ENCODE data around the gene SYCE1.
"Not testable (repeated sequence)": the region's sequence is repeated elsewhere in the genome, so short reads cannot be mapped to it uniquely, and the experiment has no call there.

SYCE1 gene

DNA sequence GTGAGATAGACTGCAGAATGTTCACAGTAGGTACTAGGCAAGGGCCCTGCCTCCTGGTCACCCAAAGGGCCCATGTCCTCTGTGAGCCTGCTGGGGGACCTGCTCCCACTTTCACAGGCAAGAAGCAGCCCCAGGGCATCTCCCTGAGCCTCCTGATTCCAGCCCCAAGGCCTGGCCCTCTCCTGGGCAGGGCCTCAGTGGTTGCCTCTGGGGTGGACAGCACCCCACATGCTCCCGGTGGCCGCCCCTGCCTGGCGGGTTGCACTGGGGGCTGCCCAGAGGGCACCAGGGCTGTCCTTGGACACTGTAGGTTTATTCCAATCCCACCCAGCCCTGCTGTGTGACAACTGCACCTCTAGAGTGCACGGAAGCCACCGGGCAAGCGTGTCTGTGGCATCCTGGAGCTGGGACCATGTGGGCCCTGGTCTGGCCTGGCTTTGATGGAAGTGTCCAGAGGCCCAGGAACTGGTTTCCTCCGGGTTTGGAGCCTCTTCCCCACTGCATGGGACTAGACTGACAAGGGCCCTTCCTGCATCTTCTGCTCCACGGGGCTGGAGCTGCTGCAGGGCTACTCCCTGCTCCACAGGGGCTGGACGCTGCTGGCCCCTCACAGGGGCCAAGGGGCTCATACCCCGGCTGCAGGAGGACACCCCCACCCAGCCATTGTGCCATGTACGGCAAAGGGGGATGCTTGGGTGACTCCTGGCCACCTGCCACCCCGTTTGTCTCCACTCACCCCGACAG, 25.0 kb upstream of the SYCE1 start:
- no peak overlapping the region for H3K4me3 ChIP-seq (ENCODE audit: low read depth, low read length)
- peaks cover 76% of the 10 kb centered on the region for H3K9me3 ChIP-seq (ENCODE audit: control insufficient read depth, insufficient read depth, low read length)
- no peak overlapping the region for H3K9ac ChIP-seq (ENCODE audit: low read depth, low read length)
- no peaks in the 10 kb centered on the region for H3K27me3 ChIP-seq (ENCODE audit: control insufficient read depth, insufficient read depth, low read length)
- no peak overlapping the region for H3K27ac ChIP-seq (ENCODE audit: low read depth, low read length)
- no peaks in the 10 kb centered on the region for H3K4me1 ChIP-seq (ENCODE audit: control insufficient read depth, insufficient read depth, low read length)
- H3K36me3 ChIP-seq (ENCODE audit: control insufficient read depth, insufficient read depth, low read length): no peaks in the 10 kb centered on the region

- not testable (repeated sequence) for H3K27ac ChIP-seq (ENCODE audit: low read depth, low read length)
Measured at GRCh38 chr10:133577037-133577436, 11.7 kb upstream of the SYCE1 start.

DNA sequence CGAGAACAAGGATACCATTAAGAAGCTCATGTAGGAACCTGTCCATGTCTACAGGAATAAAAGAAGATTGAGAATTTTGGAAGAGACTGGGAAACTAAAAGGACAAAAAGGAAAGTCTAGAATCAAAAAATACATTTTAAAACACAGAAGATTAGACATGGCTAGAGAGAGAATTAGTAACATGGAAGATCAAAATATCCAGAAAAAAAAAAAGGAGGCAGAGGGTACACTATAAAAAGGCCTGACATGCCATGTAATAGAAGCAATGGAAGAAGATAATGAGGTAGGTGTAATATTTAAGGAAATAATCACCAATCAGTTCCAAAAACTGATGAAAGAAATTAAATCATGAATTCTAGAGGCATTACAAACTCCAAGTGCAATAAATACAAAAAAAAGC, 8.1 kb upstream of the SYCE1 start:
- not testable (repeated sequence) for H3K27me3 ChIP-seq (ENCODE audit: control insufficient read depth, insufficient read depth, low read length)

More at GRCh38 chr10:133577037-133577436, 11.7 kb upstream of the SYCE1 start:
- H3K9ac ChIP-seq (ENCODE audit: low read depth, low read length); H3K4me1 ChIP-seq (ENCODE audit: control insufficient read depth, insufficient read depth, low read length); H3K36me3 ChIP-seq (ENCODE audit: control insufficient read depth, insufficient read depth, low read length); H3K4me3 ChIP-seq (ENCODE audit: low read depth, low read length); H3K27me3 ChIP-seq (ENCODE audit: control insufficient read depth, insufficient read depth, low read length): not testable (repeated sequence)
- peaks cover 25% of the 10 kb centered on the region for H3K9me3 ChIP-seq (ENCODE audit: control insufficient read depth, insufficient read depth, low read length)

GRCh38 chr10:133572055-133572454, 6.7 kb upstream of the SYCE1 start:
- not testable (repeated sequence) for H3K27ac ChIP-seq (ENCODE audit: low read depth, low read length); H3K36me3 ChIP-seq (ENCODE audit: control insufficient read depth, insufficient read depth, low read length); H3K27me3 ChIP-seq (ENCODE audit: control insufficient read depth, insufficient read depth, low read length); H3K4me3 ChIP-seq (ENCODE audit: low read depth, low read length); H3K4me1 ChIP-seq (ENCODE audit: control insufficient read depth, insufficient read depth, low read length); H3K9ac ChIP-seq (ENCODE audit: low read depth, low read length)
- peaks cover 27% of the 10 kb centered on the region; the same call in 1 of the 2 replicates for H3K9me3 ChIP-seq (ENCODE audit: control insufficient read depth, insufficient read depth, low read length)

More for the DNA sequence above, 8.1 kb upstream of the SYCE1 start:
- H3K4me1 ChIP-seq (ENCODE audit: control insufficient read depth, insufficient read depth, low read length); H3K4me3 ChIP-seq (ENCODE audit: low read depth, low read length); H3K36me3 ChIP-seq (ENCODE audit: control insufficient read depth, insufficient read depth, low read length); H3K27ac ChIP-seq (ENCODE audit: low read depth, low read length); H3K9ac ChIP-seq (ENCODE audit: low read depth, low read length): not testable (repeated sequence)
- peaks cover 19% of the 10 kb centered on the region; the same call in 1 of the 2 replicates for H3K9me3 ChIP-seq (ENCODE audit: control insufficient read depth, insufficient read depth, low read length)

- H3K27me3 ChIP-seq (ENCODE audit: control insufficient read depth, insufficient read depth, low read length); H3K9ac ChIP-seq (ENCODE audit: low read depth, low read length); H3K27ac ChIP-seq (ENCODE audit: low read depth, low read length): not testable (repeated sequence)
Measured at GRCh38 chr10:133569801-133570200, 4.4 kb upstream of the SYCE1 start.

DNA sequence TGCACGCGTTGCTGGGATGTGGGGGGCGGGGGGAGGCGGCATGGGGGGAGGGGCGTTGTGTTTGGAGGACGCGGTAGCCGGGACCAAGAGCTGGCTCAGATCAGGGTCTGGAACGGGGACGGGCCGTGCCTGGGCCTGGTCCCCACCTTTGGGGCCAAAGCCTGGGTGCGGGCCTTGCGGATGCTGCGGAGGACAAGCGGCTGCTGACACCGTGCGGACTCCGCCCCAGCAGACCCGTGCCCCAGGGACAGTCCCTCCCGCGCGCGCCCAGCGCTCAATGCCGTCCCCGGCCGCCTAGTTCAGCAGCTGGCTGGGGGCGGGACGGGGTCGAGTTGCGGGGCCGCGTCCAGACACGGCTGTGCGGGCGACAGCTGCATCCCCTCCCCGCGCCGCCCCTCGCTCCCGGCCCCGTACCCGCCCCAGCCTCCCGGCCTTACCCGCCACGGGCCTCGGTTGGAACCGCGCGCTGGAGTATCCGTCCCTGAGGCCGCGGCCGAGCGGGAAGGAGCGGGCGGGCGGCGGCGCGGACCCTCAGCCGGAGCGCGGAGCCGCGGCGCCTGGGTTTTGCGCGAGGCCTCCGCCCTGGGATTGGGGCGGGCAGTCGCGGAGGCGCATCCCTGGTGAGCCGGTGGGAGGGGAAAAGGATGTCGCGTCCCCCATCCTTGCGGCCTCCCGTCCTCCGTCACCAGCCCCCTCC, 3.6 kb upstream of the SYCE1 start:
- not testable (repeated sequence) for H3K4me3 ChIP-seq (ENCODE audit: low read depth, low read length); H3K27ac ChIP-seq (ENCODE audit: low read depth, low read length); H3K4me1 ChIP-seq (ENCODE audit: control insufficient read depth, insufficient read depth, low read length); H3K36me3 ChIP-seq (ENCODE audit: control insufficient read depth, insufficient read depth, low read length); H3K27me3 ChIP-seq (ENCODE audit: control insufficient read depth, insufficient read depth, low read length); H3K9ac ChIP-seq (ENCODE audit: low read depth, low read length)
- H3K9me3 ChIP-seq (ENCODE audit: control insufficient read depth, insufficient read depth, low read length): peaks cover 45% of the 10 kb centered on the region

More at GRCh38 chr10:133569801-133570200, 4.4 kb upstream of the SYCE1 start:
- H3K4me1 ChIP-seq (ENCODE audit: control insufficient read depth, insufficient read depth, low read length); H3K36me3 ChIP-seq (ENCODE audit: control insufficient read depth, insufficient read depth, low read length); H3K4me3 ChIP-seq (ENCODE audit: low read depth, low read length): not testable (repeated sequence)
- H3K9me3 ChIP-seq (ENCODE audit: control insufficient read depth, insufficient read depth, low read length): peaks cover 40% of the 10 kb centered on the region

- peaks cover 44% of the 10 kb centered on the region for H3K9me3 ChIP-seq (ENCODE audit: control insufficient read depth, insufficient read depth, low read length)
- H3K4me3 ChIP-seq (ENCODE audit: low read depth, low read length): no peak overlapping the region
- H3K27ac ChIP-seq (ENCODE audit: low read depth, low read length): no peak overlapping the region
Measured at GRCh38 chr10:133568287-133568614, 2.9 kb upstream of the SYCE1 start.

GRCh38 chr10:133567609-133568286, 2.4 kb upstream of the SYCE1 start:
- no peaks in the 10 kb centered on the region for H3K4me1 ChIP-seq (ENCODE audit: control insufficient read depth, insufficient read depth, low read length)
- no peaks in the 10 kb centered on the region for H3K36me3 ChIP-seq (ENCODE audit: control insufficient read depth, insufficient read depth, low read length)
- H3K27me3 ChIP-seq (ENCODE audit: control insufficient read depth, insufficient read depth, low read length): peaks cover 3% of the 10 kb centered on the region; the same call in 1 of the 2 replicates
- no peak overlapping the region for H3K27ac ChIP-seq (ENCODE audit: low read depth, low read length)
- H3K9ac ChIP-seq (ENCODE audit: low read depth, low read length): no peak overlapping the region
- H3K9me3 ChIP-seq (ENCODE audit: control insufficient read depth, insufficient read depth, low read length): peaks cover 44% of the 10 kb centered on the region
- no peak overlapping the region for H3K4me3 ChIP-seq (ENCODE audit: low read depth, low read length)

More at GRCh38 chr10:133568287-133568614, 2.9 kb upstream of the SYCE1 start:
- no peaks in the 10 kb centered on the region for H3K36me3 ChIP-seq (ENCODE audit: control insufficient read depth, insufficient read depth, low read length)
- H3K9ac ChIP-seq (ENCODE audit: low read depth, low read length): no peak overlapping the region
- peaks cover 3% of the 10 kb centered on the region; the same call in 1 of the 2 replicates for H3K27me3 ChIP-seq (ENCODE audit: control insufficient read depth, insufficient read depth, low read length)
- no peaks in the 10 kb centered on the region for H3K4me1 ChIP-seq (ENCODE audit: control insufficient read depth, insufficient read depth, low read length)

GRCh38 chr10:133567119-133567518, 1.7 kb upstream of the SYCE1 start:
- Histone ChIP-seq H3K9me3 (ENCODE audit: control insufficient read depth, insufficient read depth, low read length) (peaks cover 50% of the 10 kb centered on the region), H3K4me3 (ENCODE audit: low read depth, low read length) (no peak overlapping the region), H3K9ac (ENCODE audit: low read depth, low read length) (no peak overlapping the region), H3K36me3 (ENCODE audit: control insufficient read depth, insufficient read depth, low read length) (no peaks in the 10 kb centered on the region), H3K4me1 (ENCODE audit: control insufficient read depth, insufficient read depth, low read length) (no peaks in the 10 kb centered on the region), H3K27ac (ENCODE audit: low read depth, low read length) (no peak overlapping the region), H3K27me3 (ENCODE audit: control insufficient read depth, insufficient read depth, low read length) (peaks cover 3% of the 10 kb centered on the region; the same call in 1 of the 2 replicates)

DNA sequence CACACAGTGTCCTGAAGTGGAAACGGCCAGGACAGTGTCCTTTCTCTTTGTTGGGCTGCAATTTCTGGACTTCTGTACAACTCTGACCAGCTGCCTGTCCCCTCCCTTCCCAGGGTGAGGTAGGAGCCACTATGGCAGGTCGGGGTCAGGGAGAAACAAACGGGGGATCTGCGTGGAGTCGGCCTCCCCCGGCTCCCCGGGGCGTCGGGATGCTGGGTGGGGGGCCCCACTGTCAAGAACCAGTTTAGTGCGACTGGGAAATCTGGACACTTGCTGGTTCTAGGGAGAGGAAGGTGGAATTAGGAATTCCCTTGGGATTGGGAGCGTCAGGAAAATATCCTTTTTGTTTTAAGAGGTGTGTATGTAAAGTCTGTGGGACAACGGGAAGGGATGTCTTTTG, 567 bp downstream of the SYCE1 start:
- H3K27me3 ChIP-seq (ENCODE audit: control insufficient read depth, insufficient read depth, low read length): peaks cover 2% of the 10 kb centered on the region; the same call in 1 of the 2 replicates
- no peaks in the 10 kb centered on the region for H3K4me1 ChIP-seq (ENCODE audit: control insufficient read depth, insufficient read depth, low read length)
- H3K9me3 ChIP-seq (ENCODE audit: control insufficient read depth, insufficient read depth, low read length): peaks cover 70% of the 10 kb centered on the region
- no peak overlapping the region for H3K27ac ChIP-seq (ENCODE audit: low read depth, low read length)
- no peaks in the 10 kb centered on the region for H3K36me3 ChIP-seq (ENCODE audit: control insufficient read depth, insufficient read depth, low read length)
- H3K4me3 ChIP-seq (ENCODE audit: low read depth, low read length): no peak overlapping the region
- no peak overlapping the region for H3K9ac ChIP-seq (ENCODE audit: low read depth, low read length)

GRCh38 chr10:133559216-133559615, 6.2 kb downstream of the SYCE1 start:
- H3K9me3 ChIP-seq (ENCODE audit: control insufficient read depth, insufficient read depth, low read length): peaks cover 95% of the 10 kb centered on the region
- no peak overlapping the region for H3K9ac ChIP-seq (ENCODE audit: low read depth, low read length)
- no peaks in the 10 kb centered on the region for H3K27me3 ChIP-seq (ENCODE audit: control insufficient read depth, insufficient read depth, low read length)

More at GRCh38 chr10:133559216-133559615, 6.2 kb downstream of the SYCE1 start:
- Histone ChIP-seq H3K36me3 (ENCODE audit: control insufficient read depth, insufficient read depth, low read length) (no peaks in the 10 kb centered on the region), H3K4me3 (ENCODE audit: low read depth, low read length) (no peak overlapping the region), H3K27ac (ENCODE audit: low read depth, low read length) (no peak overlapping the region), H3K4me1 (ENCODE audit: control insufficient read depth, insufficient read depth, low read length) (no peaks in the 10 kb centered on the region)
